Measurements from ENCODE around the gene ELL2. TPM values are rescaled to one million over a fixed set of nuclear protein-coding genes. Genes with fewer than 3 reads are reported as not detected.
"Not testable (repeated sequence)": the region's sequence is repeated elsewhere in the genome, so short reads cannot be mapped to it uniquely, and the experiment has no call there.

ELL2 gene
- total RNA-seq, 2 experiments from 2014 or later: 75.0 to 78.6 TPM

GRCh38 chr5:95878417-95879323, 83.0 kb downstream of the ELL2 start:
- Mint-ChIP-seq H3K4me3 (no peak overlapping the region), H3K9me3 (no peaks in the 10 kb centered on the region), H3K27me3 (ENCODE audit: low read depth) (no peaks in the 10 kb centered on the region), H3K4me1 (ENCODE audit: low read depth) (no peaks in the 10 kb centered on the region), H3K27ac (no peak overlapping the region), H3K36me3 (ENCODE audit: low read depth) (no peaks in the 10 kb centered on the region)
- no peak for DNase-seq
- CTCF ChIA-PET: interaction anchor here (1.1 kb wide), 1 partner anchor 17 kb away, joined by 3 read pairs; no protein-coding TSS in a partner anchor
- intact Hi-C loops (cut with micrococcal nuclease): no loop called here

DNA sequence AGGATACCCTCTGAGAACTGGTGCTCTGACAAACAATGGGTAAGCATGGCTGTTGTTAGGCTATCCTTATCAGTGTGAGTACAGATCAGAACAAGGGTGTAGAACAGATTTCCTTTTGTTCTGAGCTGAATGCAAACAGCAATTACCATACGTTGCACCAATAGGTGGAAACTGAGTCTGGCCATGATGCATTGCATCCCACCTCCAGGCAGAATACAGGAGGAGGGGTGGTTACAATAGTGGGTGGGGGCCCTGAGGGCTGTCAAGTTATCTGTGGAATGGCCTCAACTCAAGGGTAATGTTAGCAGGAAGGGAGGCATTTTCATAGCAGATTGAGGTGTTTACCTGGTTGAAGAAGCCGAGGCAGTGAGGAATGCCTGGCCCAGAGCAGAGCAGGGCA, 84.9 kb downstream of the ELL2 start:
- H3K36me3 Mint-ChIP-seq (ENCODE audit: low read depth): no peaks in the 10 kb centered on the region
- no peaks in the 10 kb centered on the region for H3K27me3 Mint-ChIP-seq (ENCODE audit: low read depth)
- intact Hi-C loops (cut with micrococcal nuclease): no loop called here
- H3K4me1 Mint-ChIP-seq (ENCODE audit: low read depth): peaks cover 8% of the 10 kb centered on the region
- no peak overlapping the region for H3K27ac Mint-ChIP-seq
- no peak overlapping the region for H3K4me3 Mint-ChIP-seq
- H3K9me3 Mint-ChIP-seq: no peaks in the 10 kb centered on the region
- DNase-seq: no peak
- CTCF ChIA-PET: interaction anchor here (0.6 kb wide), 1 partner anchor 12 kb away, joined by 3 read pairs; no protein-coding TSS in a partner anchor

GRCh38 chr5:95874246-95874645, 87.4 kb downstream of the ELL2 start:
- CTCF ChIA-PET: interaction anchor here (0.7 to 1.3 kb wide), 3 partner anchors 15 to 746 kb away, joined by 3 to 4 read pairs (median 3); no protein-coding TSS in a partner anchor
- Mint-ChIP-seq H3K27ac (no peak overlapping the region), H3K4me1 (ENCODE audit: low read depth) (peaks cover 28% of the 10 kb centered on the region), H3K36me3 (ENCODE audit: low read depth) (no peaks in the 10 kb centered on the region), H3K4me3 (no peak overlapping the region), H3K9me3 (no peaks in the 10 kb centered on the region), H3K27me3 (ENCODE audit: low read depth) (no peaks in the 10 kb centered on the region)
- intact Hi-C loops (cut with micrococcal nuclease): no loop called here
- no peak for DNase-seq

GRCh38 chr5:95873351-95873750, 88.3 kb downstream of the ELL2 start:
- H3K27me3 Mint-ChIP-seq (ENCODE audit: low read depth): no peaks in the 10 kb centered on the region
- no peak overlapping the region for H3K27ac Mint-ChIP-seq
- H3K9me3 Mint-ChIP-seq: no peaks in the 10 kb centered on the region
- H3K4me1 Mint-ChIP-seq (ENCODE audit: low read depth): peaks cover 37% of the 10 kb centered on the region
- CTCF ChIA-PET: interaction anchor here (0.6 to 2.9 kb wide), 5 partner anchors 14 to 199 kb away, joined by 3 to 9 read pairs (median 4); no protein-coding TSS in a partner anchor
- no peak for DNase-seq
- intact Hi-C loops (cut with micrococcal nuclease): no loop called here
- H3K4me3 Mint-ChIP-seq: no peak overlapping the region
- no peaks in the 10 kb centered on the region for H3K36me3 Mint-ChIP-seq (ENCODE audit: low read depth)

- CTCF ChIA-PET: interaction anchor here (0.6 to 2.9 kb wide), 3 partner anchors 13 to 199 kb away, joined by 3 to 9 read pairs (median 5); no protein-coding TSS in a partner anchor
- H3K4me1 Mint-ChIP-seq (ENCODE audit: low read depth): peaks cover 43% of the 10 kb centered on the region
- no peak for DNase-seq
- peak overlapping the region; percentile 34 for H3K27ac Mint-ChIP-seq
- no peaks in the 10 kb centered on the region for H3K36me3 Mint-ChIP-seq (ENCODE audit: low read depth)
- peaks cover 2% of the 10 kb centered on the region for H3K9me3 Mint-ChIP-seq
- H3K4me3 Mint-ChIP-seq: no peak overlapping the region
- no peaks in the 10 kb centered on the region for H3K27me3 Mint-ChIP-seq (ENCODE audit: low read depth)
- intact Hi-C loops (cut with micrococcal nuclease): no loop called here
These were observed 89.0 kb downstream of the ELL2 start for GRCh38 chr5:95872346-95873268.

DNA sequence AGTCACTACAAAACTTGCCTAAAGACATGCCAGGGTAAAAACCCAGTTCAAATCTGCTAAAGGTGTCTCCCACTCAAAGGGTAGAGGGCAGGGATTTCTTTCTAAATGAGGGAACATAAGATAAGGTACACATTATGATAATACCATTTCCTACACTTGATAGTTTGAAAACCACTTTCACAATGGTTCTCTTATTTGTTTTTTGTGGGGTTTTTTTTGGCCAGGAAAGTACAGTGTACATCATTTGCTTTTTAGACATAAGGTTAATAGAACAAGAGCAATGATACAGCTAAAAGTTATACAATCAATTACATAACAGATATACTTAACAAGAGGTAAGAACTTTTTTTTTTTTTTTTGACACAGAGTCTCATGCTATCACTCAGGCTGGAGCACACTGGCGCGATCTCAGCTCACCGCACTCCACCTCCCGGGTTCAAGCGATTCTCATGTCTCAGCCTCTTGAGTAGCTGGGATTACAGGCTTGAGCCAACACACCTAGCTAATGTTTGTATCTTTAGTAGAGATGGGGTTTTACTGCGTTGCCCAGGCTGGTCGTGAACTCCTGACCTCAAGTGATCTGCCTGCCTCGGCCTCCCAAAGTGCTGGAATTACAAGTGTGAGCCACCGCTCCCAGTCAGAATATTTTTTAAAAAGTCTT, 90.4 kb downstream of the ELL2 start:
- Mint-ChIP-seq H3K36me3 (ENCODE audit: low read depth) (no peaks in the 10 kb centered on the region), H3K4me3 (peak overlapping the region; percentile 68), H3K4me1 (ENCODE audit: low read depth) (peaks cover 53% of the 10 kb centered on the region), H3K27me3 (ENCODE audit: low read depth) (no peaks in the 10 kb centered on the region), H3K9me3 (peaks cover 2% of the 10 kb centered on the region), H3K27ac (peak overlapping the region; percentile 99)
- DNase-seq: no peak
- CTCF ChIA-PET: interaction anchor here (0.6 to 2.9 kb wide), 6 partner anchors 9 to 1063 kb away, joined by 3 to 9 read pairs (median 5); no protein-coding TSS in a partner anchor
- intact Hi-C loops (cut with micrococcal nuclease): loop anchor here (2.0 kb wide), 4 partner anchors 48 to 1678 kb away; partner anchors contain the start of gene GLRX

- Mint-ChIP-seq H3K27ac (peak overlapping the region; percentile 99), H3K9me3 (peaks cover 2% of the 10 kb centered on the region), H3K27me3 (ENCODE audit: low read depth) (no peaks in the 10 kb centered on the region), H3K4me3 (peak overlapping the region; percentile 68), H3K4me1 (ENCODE audit: low read depth) (peaks cover 59% of the 10 kb centered on the region), H3K36me3 (ENCODE audit: low read depth) (no peaks in the 10 kb centered on the region)
- DNase-seq: peak; percentile 65
- intact Hi-C loops (cut with micrococcal nuclease): loop anchor here (1.0 to 2.0 kb wide), 18 partner anchors 11 to 1679 kb away; partner anchors contain the start of genes ELL2, GLRX and RFESD
- CTCF ChIA-PET: interaction anchor here (0.6 to 2.0 kb wide), 11 partner anchors 8 to 522 kb away, joined by 3 to 6 read pairs (median 4); no protein-coding TSS in a partner anchor
These were observed 91.5 kb downstream of the ELL2 start for GRCh38 chr5:95870105-95870672.

DNA sequence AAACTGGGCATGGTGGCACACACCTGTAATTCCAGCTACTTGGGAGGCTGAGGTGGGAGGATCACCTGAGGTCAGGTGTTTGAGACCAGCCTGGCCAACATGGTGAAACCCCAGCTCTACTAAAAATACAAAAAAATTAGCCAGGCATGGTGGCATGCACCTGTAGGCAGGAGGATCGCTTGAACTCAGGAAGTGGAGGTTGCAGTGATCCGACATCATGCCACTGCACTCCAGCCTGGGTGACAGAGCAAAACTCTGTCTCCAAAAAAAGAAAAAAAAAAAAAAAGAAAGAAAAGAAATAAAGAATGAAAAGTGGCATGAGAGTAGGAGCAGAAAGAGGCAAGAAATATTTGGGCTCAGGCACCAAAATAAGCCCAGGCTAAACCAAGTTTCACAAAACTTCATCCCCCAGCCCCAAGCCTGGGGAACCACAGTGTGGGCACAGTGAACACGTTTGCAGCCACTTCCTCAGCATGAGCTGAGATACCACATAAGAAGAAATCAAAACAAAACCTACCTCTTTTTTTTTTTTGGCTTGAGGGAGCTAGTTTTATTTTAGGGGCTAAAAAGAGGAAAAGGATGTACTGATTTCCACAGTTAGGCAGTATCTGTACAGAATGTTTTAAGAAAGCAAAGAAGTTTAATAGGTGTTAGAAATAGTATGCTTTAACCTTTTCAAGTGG, 92.3 kb downstream of the ELL2 start:
- CTCF ChIA-PET: interaction anchor here (0.6 to 1.9 kb wide), 9 partner anchors 9 to 523 kb away, joined by 3 to 6 read pairs (median 3); partner anchors contain the start of gene GLRX
- Mint-ChIP-seq H3K4me1 (ENCODE audit: low read depth) (peaks cover 59% of the 10 kb centered on the region), H3K27ac (peak overlapping the region; percentile 86)
- H3K4me3 Mint-ChIP-seq; H3K27me3 Mint-ChIP-seq (ENCODE audit: low read depth); H3K36me3 Mint-ChIP-seq (ENCODE audit: low read depth); H3K9me3 Mint-ChIP-seq: not testable (repeated sequence)
- intact Hi-C loops (cut with micrococcal nuclease): loop anchor here (5.0 to 10.0 kb wide), 2 partner anchors 938 to 1295 kb away; partner anchors contain the start of gene ERAP1
- DNase-seq: peak; percentile 80

DNA sequence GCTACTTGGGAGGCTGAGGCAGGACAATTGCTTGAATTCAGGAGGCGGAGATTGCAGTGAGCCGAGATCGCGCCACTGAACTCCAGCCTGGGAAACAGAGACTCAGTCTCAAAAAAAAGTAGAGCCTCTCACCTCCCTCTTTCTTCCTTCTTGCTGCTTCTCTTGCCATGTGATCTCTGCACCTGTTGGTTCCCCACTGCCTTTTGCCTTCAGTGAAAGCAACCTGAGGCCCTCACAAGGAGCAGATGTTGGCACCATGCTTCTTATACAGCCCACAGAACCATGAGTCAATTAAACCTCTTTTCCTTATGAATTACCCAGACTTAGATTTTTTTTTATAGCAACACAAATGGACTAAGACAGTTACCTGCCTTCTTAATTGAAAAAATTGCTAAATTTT, 93.5 kb downstream of the ELL2 start:
- intact Hi-C loops (cut with micrococcal nuclease): loop anchor here (5.0 to 10.0 kb wide), 2 partner anchors 939 to 1297 kb away; partner anchors contain the start of gene ERAP1
- CTCF ChIA-PET: interaction anchor here (0.9 to 1.1 kb wide), 2 partner anchors 45 to 46 kb away, joined by 3 read pairs; partner anchors contain the start of gene GLRX
- Mint-ChIP-seq H3K27ac (peak overlapping the region; percentile 86), H3K27me3 (ENCODE audit: low read depth) (no peaks in the 10 kb centered on the region), H3K36me3 (ENCODE audit: low read depth) (no peaks in the 10 kb centered on the region), H3K4me3 (no peak overlapping the region), H3K4me1 (ENCODE audit: low read depth) (peaks cover 63% of the 10 kb centered on the region), H3K9me3 (peaks cover 2% of the 10 kb centered on the region)
- DNase-seq: no peak

DNA sequence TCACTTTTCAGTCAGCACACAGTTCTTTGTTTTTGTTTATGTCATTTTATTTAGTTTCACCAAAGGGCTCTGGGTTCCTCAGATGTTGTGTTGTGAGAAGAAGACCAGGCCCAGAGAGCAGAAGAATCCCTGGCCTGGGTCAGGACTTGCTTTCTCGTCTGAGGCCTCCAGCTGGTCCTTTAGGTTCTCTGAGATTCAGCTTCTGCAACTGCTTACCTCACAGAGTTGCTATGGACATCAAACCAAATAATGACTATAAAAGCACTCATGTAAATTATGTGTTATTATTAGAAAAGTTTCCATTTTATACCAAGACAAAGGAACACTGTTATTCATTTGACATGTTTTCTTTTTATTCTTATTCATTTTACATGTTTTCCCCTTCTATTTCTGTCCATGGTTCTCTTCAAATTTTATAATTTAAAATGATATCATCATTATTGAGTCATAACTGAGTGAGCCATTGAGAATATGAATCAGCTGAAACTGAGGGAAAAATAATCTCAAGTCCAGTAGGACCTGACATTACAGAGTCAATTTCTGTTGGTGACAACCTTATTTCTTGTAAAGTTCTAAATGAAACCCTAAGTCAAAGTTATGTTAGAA, 95.1 kb downstream of the ELL2 start:
- CTCF ChIA-PET: interaction anchor here (0.6 kb wide), 1 partner anchor 376 kb away, joined by 3 read pairs; no protein-coding TSS in a partner anchor
- Mint-ChIP-seq H3K27ac (peak overlapping the region; percentile 76), H3K36me3 (ENCODE audit: low read depth) (no peaks in the 10 kb centered on the region), H3K27me3 (ENCODE audit: low read depth) (no peaks in the 10 kb centered on the region), H3K4me3 (no peak overlapping the region), H3K4me1 (ENCODE audit: low read depth) (peaks cover 71% of the 10 kb centered on the region), H3K9me3 (peaks cover 2% of the 10 kb centered on the region)
- intact Hi-C loops (cut with micrococcal nuclease): loop anchor here (5.0 to 10.0 kb wide), 2 partner anchors 941 to 1298 kb away; partner anchors contain the start of gene ERAP1
- no peak for DNase-seq
